MM.1S (cell line): ENCODE results near the gene DHX30.

Source experiments
- DNase-seq: peaks from one replicate; pipeline ENCODE4 v3.0.0-alpha.2; 2015
- H2AFZ ChIP-seq: fragments of 300-600 bp; sonication (generic); 2 replicates; pipeline ENCODE4 v1.6.0; 2016; ENCODE audit warnings: antibody characterized with exemption, low read length
- H3F3A ChIP-seq: fragments of 300-600 bp; sonication (generic); 2 replicates; pipeline ENCODE4 v1.6.1; 2016; ENCODE audit warnings: mild to moderate bottlenecking, antibody characterized with exemption, low read length, moderate library complexity, mixed read lengths; ENCODE audit not compliant: insufficient read depth
- H3K27ac ChIP-seq: fragments of 300-600 bp; sonication (generic); 2 replicates; pipeline ENCODE4 v1.5.1; 2016; ENCODE audit warnings: mild to moderate bottlenecking, low read length
- H3K27me3 ChIP-seq: fragments of 300-600 bp; sonication (generic); replicated peaks from 2 replicates; pipeline ENCODE4 v1.6.0; 2016; ENCODE audit warnings: low read length; ENCODE audit not compliant: insufficient read depth
- H3K36me3 ChIP-seq: fragments of 300-600 bp; sonication (generic); replicated peaks from 2 replicates; pipeline ENCODE4 v1.6.1; 2016; ENCODE audit warnings: mild to moderate bottlenecking, low read length, mixed read lengths; ENCODE audit not compliant: insufficient read depth
- H3K4me1 ChIP-seq: fragments of 300-600 bp; sonication (generic); 2 replicates; pipeline ENCODE4 v1.6.1; 2016; ENCODE audit warnings: low read length, mixed read lengths
- H3K4me2 ChIP-seq: fragments of 300-600 bp; sonication (generic); 2 replicates; pipeline ENCODE4 v1.6.0; 2016; ENCODE audit warnings: low read depth, low read length
- H3K4me3 ChIP-seq: fragments of 300-600 bp; sonication (generic); 2 replicates; pipeline ENCODE4 v1.5.1; 2016; ENCODE audit warnings: low read length, mixed read lengths
- H3K79me2 ChIP-seq: fragments of 300-600 bp; sonication (generic); 2 replicates; pipeline ENCODE4 v1.6.1; 2016; ENCODE audit warnings: mixed run types, low read length, mixed read lengths
- H3K9ac ChIP-seq: fragments of 300-600 bp; sonication (generic); 2 replicates; pipeline ENCODE4 v1.6.1; 2016; ENCODE audit warnings: low read length, mixed read lengths
- H3K9me2 ChIP-seq: fragments of 300-600 bp; sonication (generic); replicated peaks from 2 replicates; pipeline ENCODE4 v1.6.1; 2016; ENCODE audit warnings: mild to moderate bottlenecking, low read length, mixed read lengths; ENCODE audit not compliant: insufficient read depth
- H3K9me3 ChIP-seq: fragments of 300-600 bp; sonication (generic); replicated peaks from 2 replicates; pipeline ENCODE4 v1.6.1; 2016; ENCODE audit warnings: mild to moderate bottlenecking, low read length, mixed read lengths; ENCODE audit not compliant: insufficient read depth
- H4K20me1 ChIP-seq: fragments of 300-600 bp; sonication (generic); 2 replicates; pipeline ENCODE4 v1.6.1; 2016; ENCODE audit warnings: mild to moderate bottlenecking, low read length, moderate library complexity, mixed read lengths; ENCODE audit not compliant: insufficient read depth
- EZH2 ChIP-seq: fragments of 300-600 bp; sonication (generic); optimal IDR thresholded peaks from 2 replicates; pipeline ENCODE3; 2017; ENCODE audit warnings: low read depth, mild to moderate bottlenecking, antibody characterized with exemption, low read length, mixed read lengths
- EZH2phosphoT487 ChIP-seq: fragments of 300-600 bp; sonication (generic); IDR thresholded peaks from 2 replicates; pipeline ENCODE4 v1.6.1; 2018; ENCODE audit warnings: antibody characterized with exemption, low read length
- TF ChIP-seq, protein P1 (sequence below): fragments of 300-600 bp; sonication (generic); IDR thresholded peaks from 2 replicates; pipeline ENCODE4 v1.5.1; 2016; ENCODE audit warnings: antibody characterized with exemption, low read length, mixed read lengths

Gene DHX30

DNA sequence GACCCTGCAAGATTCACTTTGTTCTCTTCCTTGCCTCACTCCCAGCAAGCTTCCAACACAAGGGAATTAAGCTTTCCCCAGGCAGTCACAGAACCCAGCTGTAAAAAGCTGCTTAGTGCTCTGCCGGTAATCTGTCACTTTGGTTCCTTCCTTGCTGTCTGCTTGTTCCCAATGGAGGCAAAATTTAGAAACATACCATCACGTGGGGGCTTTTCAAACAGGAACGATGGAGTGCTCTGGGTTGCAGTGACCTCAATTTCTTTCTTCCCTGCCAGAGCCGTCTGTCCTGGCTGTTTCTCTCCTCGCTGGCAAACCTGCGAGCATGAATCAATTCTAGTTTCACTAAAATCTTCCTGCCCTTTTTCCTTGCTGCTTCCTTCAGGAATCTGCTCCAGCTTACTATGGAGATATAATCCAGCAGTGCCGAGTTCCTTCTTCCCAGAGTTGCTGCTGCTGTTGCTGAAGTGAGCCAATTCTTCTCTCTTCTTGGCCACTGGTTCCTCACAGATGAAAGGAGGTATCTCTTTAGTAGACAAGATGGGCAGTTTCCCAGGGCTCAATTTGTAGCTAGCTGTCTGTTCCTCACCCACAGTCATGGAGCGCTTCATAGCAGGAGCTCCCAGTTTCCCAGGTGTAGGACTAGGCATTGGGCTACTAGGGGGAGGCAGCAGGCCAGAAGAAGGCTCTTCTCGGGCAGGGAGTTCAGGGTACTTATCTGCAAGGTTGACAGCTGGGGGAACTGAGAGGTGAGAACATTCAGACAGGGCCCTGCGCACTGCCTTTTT, 88.1 kb downstream of the DHX30 start:
- Histone ChIP-seq H4K20me1 (no peaks in the 10 kb centered on the region), H3K79me2 (no peaks in the 10 kb centered on the region), H3K4me2 (no peak overlapping the region), H3K9me2 (no peaks in the 10 kb centered on the region), H3F3A (no peaks in the 10 kb centered on the region), H3K36me3 (no peaks in the 10 kb centered on the region), H2AFZ (no peak overlapping the region), H3K4me1 (no peaks in the 10 kb centered on the region), H3K9ac (no peak overlapping the region), H3K27ac (no peak overlapping the region), H3K27me3 (no peaks in the 10 kb centered on the region), H3K9me3 (no peaks in the 10 kb centered on the region), H3K4me3 (no peak overlapping the region)
- TF ChIP-seq, protein P1, sequence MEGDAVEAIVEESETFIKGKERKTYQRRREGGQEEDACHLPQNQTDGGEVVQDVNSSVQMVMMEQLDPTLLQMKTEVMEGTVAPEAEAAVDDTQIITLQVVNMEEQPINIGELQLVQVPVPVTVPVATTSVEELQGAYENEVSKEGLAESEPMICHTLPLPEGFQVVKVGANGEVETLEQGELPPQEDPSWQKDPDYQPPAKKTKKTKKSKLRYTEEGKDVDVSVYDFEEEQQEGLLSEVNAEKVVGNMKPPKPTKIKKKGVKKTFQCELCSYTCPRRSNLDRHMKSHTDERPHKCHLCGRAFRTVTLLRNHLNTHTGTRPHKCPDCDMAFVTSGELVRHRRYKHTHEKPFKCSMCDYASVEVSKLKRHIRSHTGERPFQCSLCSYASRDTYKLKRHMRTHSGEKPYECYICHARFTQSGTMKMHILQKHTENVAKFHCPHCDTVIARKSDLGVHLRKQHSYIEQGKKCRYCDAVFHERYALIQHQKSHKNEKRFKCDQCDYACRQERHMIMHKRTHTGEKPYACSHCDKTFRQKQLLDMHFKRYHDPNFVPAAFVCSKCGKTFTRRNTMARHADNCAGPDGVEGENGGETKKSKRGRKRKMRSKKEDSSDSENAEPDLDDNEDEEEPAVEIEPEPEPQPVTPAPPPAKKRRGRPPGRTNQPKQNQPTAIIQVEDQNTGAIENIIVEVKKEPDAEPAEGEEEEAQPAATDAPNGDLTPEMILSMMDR, result no peak
- TF ChIP-seq EZH2 (no peak), EZH2phosphoT487 (no peak)
- no peak for DNase-seq

DNA sequence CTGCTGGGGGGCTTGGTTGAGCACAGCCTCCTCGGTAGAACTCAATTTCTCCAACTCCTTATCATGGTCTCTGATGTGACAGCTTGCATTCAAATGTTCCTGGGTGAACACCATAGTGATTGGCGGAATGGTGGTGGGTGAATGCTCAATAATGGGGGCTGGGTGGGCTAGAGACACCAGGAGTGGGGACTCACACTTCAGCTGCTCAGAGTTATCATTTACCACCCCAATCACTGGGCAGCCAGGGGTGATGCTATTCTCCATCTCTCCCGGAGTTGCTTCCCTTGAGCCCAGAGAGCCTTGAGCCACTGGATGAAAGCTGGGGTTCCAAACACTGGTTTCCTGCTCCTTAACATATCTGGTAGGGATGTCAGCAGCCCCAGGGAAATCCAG, 88.7 kb downstream of the DHX30 start:
- H4K20me1 ChIP-seq, result no peaks in the 10 kb centered on the region
- H3K4me2 ChIP-seq, result no peak overlapping the region
- no peak overlapping the region for H3K4me3 ChIP-seq
- no peaks in the 10 kb centered on the region for H3K36me3 ChIP-seq
- no peak overlapping the region for H3K9ac ChIP-seq
- no peaks in the 10 kb centered on the region for H3K9me3 ChIP-seq
- H3K4me1 ChIP-seq, result no peaks in the 10 kb centered on the region
- H3K79me2 ChIP-seq, result no peaks in the 10 kb centered on the region
- TF ChIP-seq, protein P1, result no peak
- H3K27ac ChIP-seq, result no peak overlapping the region
- H3F3A ChIP-seq, result no peaks in the 10 kb centered on the region
- H3K27me3 ChIP-seq, result no peaks in the 10 kb centered on the region
- no peak for DNase-seq
- H3K9me2 ChIP-seq, result no peaks in the 10 kb centered on the region
- H2AFZ ChIP-seq, result no peak overlapping the region

DNA sequence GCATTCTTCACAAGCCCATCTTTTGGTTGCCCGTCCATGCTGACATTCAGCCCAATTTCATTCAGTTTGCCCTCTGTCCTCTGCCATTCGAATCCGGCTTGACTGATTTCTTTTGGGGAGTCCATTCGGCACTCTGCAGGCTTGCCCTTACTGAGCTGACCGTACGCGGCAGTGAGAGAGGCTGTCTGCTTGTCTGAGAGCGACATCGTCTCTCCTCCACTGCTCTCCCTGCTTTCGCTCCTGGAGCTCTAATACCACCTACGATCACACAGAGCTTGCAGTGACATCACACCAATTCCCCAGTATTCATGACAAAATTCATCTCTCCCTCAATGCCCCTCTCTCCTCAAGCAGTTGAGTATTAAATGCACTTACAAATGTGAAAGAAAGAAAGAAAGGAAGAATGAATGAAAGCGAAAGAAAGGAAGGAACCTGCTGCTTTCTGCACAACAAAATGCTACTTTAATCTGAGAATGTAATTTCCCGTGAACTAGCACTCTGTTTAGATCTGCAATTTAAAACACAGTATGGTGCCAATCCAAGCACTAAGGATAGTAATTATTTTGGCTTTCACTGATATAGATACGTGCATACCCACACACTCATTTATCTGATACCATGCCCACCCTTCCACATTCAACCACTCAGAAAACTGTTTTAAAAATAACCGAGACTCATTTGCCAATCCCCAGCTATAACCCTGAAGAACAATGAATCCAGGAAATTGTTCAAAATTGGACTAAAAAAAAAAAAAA, 89.5 kb downstream of the DHX30 start:
- TF ChIP-seq EZH2, result no peak
- TF ChIP-seq, protein P1, result no peak
- TF ChIP-seq EZH2phosphoT487, result no peak
- H3K79me2 ChIP-seq, result no peaks in the 10 kb centered on the region
- H3K4me1 ChIP-seq, result no peaks in the 10 kb centered on the region
- no peaks in the 10 kb centered on the region for H3K27me3 ChIP-seq
- DNase-seq, result no peak
- no peaks in the 10 kb centered on the region for H4K20me1 ChIP-seq
- H3K9me2 ChIP-seq, result no peaks in the 10 kb centered on the region
- H3K9me3 ChIP-seq, result no peaks in the 10 kb centered on the region
- no peak overlapping the region for H3K4me2 ChIP-seq
- H3K9ac ChIP-seq, result no peak overlapping the region
- no peak overlapping the region for H3K4me3 ChIP-seq
- no peak overlapping the region for H2AFZ ChIP-seq
- no peaks in the 10 kb centered on the region for H3K36me3 ChIP-seq
- H3F3A ChIP-seq, result no peaks in the 10 kb centered on the region
- H3K27ac ChIP-seq, result no peak overlapping the region
